IMR-90 (cell line): ENCODE measurements around the gene PALB2. TPM values are rescaled to one million over a fixed set of nuclear protein-coding genes. Genes with fewer than 3 reads are reported as not detected.

Experiments used
- ATAC-seq: fragments of 200-7000 bp; cut with Tn5 transposase; 2 replicates; pipeline ENCODE4 v1.9.1; 2020; ENCODE audit warnings: low read depth, mild to moderate bottlenecking, moderate library complexity
- BruUV-seq: library from RNA; stranded (reverse); fragments of 400-500 nt; replicated peaks from 2 replicates; lab custom pipeline; 2021; lab: Mats Ljungman, UMichigan
- CTCF ChIA-PET: fragments of 300-600 bp; formaldehyde crosslinking; extraction: SDS; loops from one replicate; lab custom pipeline; 2021; ENCODE audit warnings: antibody characterized with exemption; lab: Yijun Ruan, JAX
- POLR2A ChIA-PET: fragments of 300-600 bp; sonication (Branson Sonifier 250); formaldehyde crosslinking; loops from one replicate; lab custom pipeline; 2022; ENCODE audit warnings: antibody characterized with exemption; ENCODE audit not compliant: unreplicated experiment; lab: Charles Lee
- DNase-seq: peaks from one replicate; pipeline ENCODE4 v3.0.0; 2013
- H2AFZ ChIP-seq: replicated peaks from 2 replicates; pipeline ENCODE3; 2013; ENCODE audit warnings: low read length, mild to moderate bottlenecking; ENCODE audit not compliant: poor library complexity
- H2AK5ac ChIP-seq: 2 replicates; pipeline ENCODE4 v1.6.1; 2013; ENCODE audit warnings: low read depth, low read length, inconsistent platforms
- H2AK9ac ChIP-seq: replicated peaks from 2 replicates; pipeline ENCODE3; 2013; ENCODE audit warnings: mild to moderate bottlenecking, low read depth, low read length, moderate library complexity; ENCODE audit not compliant: poor library complexity
- H2BK120ac ChIP-seq: 2 replicates; pipeline ENCODE4 v1.6.1; 2013; ENCODE audit warnings: low read depth, low read length, inconsistent platforms
- H2BK15ac ChIP-seq: 3 replicates; pipeline ENCODE4 v1.6.1; 2013; ENCODE audit warnings: low read depth, low read length, inconsistent platforms
- H2BK20ac ChIP-seq: 2 replicates; pipeline ENCODE4 v1.6.1; 2013; ENCODE audit warnings: low read depth, mild to moderate bottlenecking, inconsistent platforms, low read length, moderate library complexity
- H2BK5ac ChIP-seq: 2 replicates; pipeline ENCODE4 v1.6.1; 2013; ENCODE audit warnings: mild to moderate bottlenecking, low read depth, low read length, inconsistent platforms; ENCODE audit not compliant: poor library complexity, severe bottlenecking
- H3K14ac ChIP-seq: replicated peaks from 2 replicates; pipeline ENCODE4 v1.6.1; 2013; ENCODE audit warnings: low read depth, low read length, inconsistent platforms
- H3K18ac ChIP-seq: 2 replicates; pipeline ENCODE4 v1.6.1; 2013; ENCODE audit warnings: low read depth, low read length, control low read depth
- H3K23ac ChIP-seq: 2 replicates; pipeline ENCODE4 v1.6.1; 2013; ENCODE audit warnings: low read depth, low read length, inconsistent platforms
- H3K27ac ChIP-seq: 2 replicates; pipeline ENCODE4 v1.5.1; 2013; ENCODE audit warnings: mild to moderate bottlenecking, control low read depth, low read length; ENCODE audit not compliant: insufficient read depth
- H3K27me3 ChIP-seq: 2 replicates; pipeline ENCODE4 v1.6.1; 2013; ENCODE audit warnings: low read length; ENCODE audit not compliant: control insufficient read depth, insufficient read depth
- H3K36me3 ChIP-seq: 2 replicates; pipeline ENCODE4 v1.6.1; 2013; ENCODE audit warnings: low read length, mixed read lengths; ENCODE audit not compliant: control insufficient read depth, insufficient read depth
- H3K4ac ChIP-seq: 2 replicates; pipeline ENCODE4 v1.6.1; 2013; ENCODE audit warnings: low read depth, low read length, inconsistent platforms
- H3K4me1 ChIP-seq: 2 replicates; pipeline ENCODE4 v1.6.1; 2013; ENCODE audit warnings: low read length, mixed read lengths; ENCODE audit not compliant: control insufficient read depth, insufficient read depth
- H3K4me2 ChIP-seq: 2 replicates; pipeline ENCODE4 v1.6.1; 2013; ENCODE audit warnings: low read depth, mild to moderate bottlenecking, control low read depth, low read length, moderate library complexity
- H3K4me3 ChIP-seq: 2 replicates; pipeline ENCODE4 v1.5.1; 2013; ENCODE audit warnings: low read depth, mild to moderate bottlenecking, control low read depth, low read length, moderate library complexity; ENCODE audit not compliant: insufficient read depth
- H3K56ac ChIP-seq: 2 replicates; pipeline ENCODE4 v1.6.1; 2013; ENCODE audit warnings: low read length, inconsistent platforms; ENCODE audit not compliant: insufficient read depth; ENCODE audit errors: extremely low read depth
- H3K79me1 ChIP-seq, 2 experiments: 2 replicates each; pipeline ENCODE4 v1.6.1; 2013; ENCODE audit warnings: low read length in 2 of 2, inconsistent platforms in 1 of 2, low read depth in 1 of 2
- H3K9ac ChIP-seq: 2 replicates; pipeline ENCODE4 v1.6.1; 2013; ENCODE audit warnings: low read depth, low read length, control low read depth
- H3K9me1 ChIP-seq: 2 replicates; pipeline ENCODE4 v1.6.1; 2013; ENCODE audit warnings: low read length, inconsistent platforms; ENCODE audit not compliant: insufficient read depth
- H3K9me3 ChIP-seq: 2 replicates; pipeline ENCODE4 v1.6.1; 2013; ENCODE audit warnings: low read length; ENCODE audit not compliant: control insufficient read depth, insufficient read depth
- H4K20me1 ChIP-seq: 2 replicates; pipeline ENCODE4 v1.6.1; 2013; ENCODE audit warnings: low read length, inconsistent platforms; ENCODE audit not compliant: insufficient read depth
- H4K5ac ChIP-seq: 2 replicates; pipeline ENCODE4 v1.6.1; 2013; ENCODE audit warnings: mild to moderate bottlenecking, low read depth, low read length, control low read depth
- H4K8ac ChIP-seq, 2 experiments: 2 replicates each; pipeline ENCODE4 v1.6.1; 2013; ENCODE audit warnings: low read depth in 2 of 2, low read length in 2 of 2, control low read depth in 1 of 2, inconsistent platforms in 1 of 2
- H4K91ac ChIP-seq: 2 replicates; pipeline ENCODE4 v1.6.1; 2013; ENCODE audit warnings: low read depth, low read length, inconsistent platforms; ENCODE audit not compliant: insufficient read depth
- CEBPB ChIP-seq: IDR thresholded peaks from 2 replicates; pipeline ENCODE4 v1.6.1; 2012; ENCODE audit warnings: low read depth, low read length, improper control_type of control experiment
- MAZ ChIP-seq: IDR thresholded peaks from 2 replicates; pipeline ENCODE4 v1.6.1; 2012; ENCODE audit warnings: low read depth, mild to moderate bottlenecking, low read length, improper control_type of control experiment, moderate library complexity, borderline replicate concordance
- RFX5 ChIP-seq: IDR thresholded peaks from 2 replicates; pipeline ENCODE4 v1.8.0; 2012; ENCODE audit warnings: low read depth, mild to moderate bottlenecking, low read length, moderate library complexity
- WGBS, 2 experiments: methylation state at CpG; one replicate each; pipeline versions ENCODE4 v1.1.5 to v1.1.7; 2013; ENCODE audit warnings: missing lambda C conversion rate in 2 of 2; ENCODE audit not compliant: insufficient read length in 1 of 2; ENCODE audit errors: extremely low coverage in 2 of 2; 5-methylcytosine and 5-hydroxymethylcytosine counted together
- dilution Hi-C: fragments of 300-500 bp; cut with HindIII; formaldehyde crosslinking; loops from one replicate; pipeline ENCODE4 v1.14.3; 2018; ENCODE audit warnings: low sequenced_read_pairs; ENCODE audit not compliant: unreplicated experiment
- in situ Hi-C: fragments of 300-500 bp; cut with MboI; formaldehyde crosslinking; loops from 3 replicates; pipeline ENCODE4 v1.14.3; 2019; ENCODE audit warnings: low sequenced_read_pairs, inconsistent platforms, mixed read lengths
- intact Hi-C: fragments of 100-400 bp; cut with micrococcal nuclease; formaldehyde crosslinking; loops from 2 replicates; pipeline ENCODE4 v1.10.0; 2022
- polyA plus RNA-seq, 3 experiments: library from polyadenylated mRNA; depleted of rRNA; stranded (reverse); fragments of >200 nt; gene quantifications; 2 replicates each; pipeline ENCODE4 v1.2.3, GENCODE V29; 2012; ENCODE audit warnings: low replicate concordance in 1 of 3
- total RNA-seq: library from RNA; depleted of rRNA; stranded (reverse); fragments of >200 nt; gene quantifications from 2 replicates; pipeline ENCODE4 v1.2.3, GENCODE V29; 2012
- TF ChIP-seq, protein P1 (sequence below): fragments of 150-350 bp; IDR thresholded peaks from 2 replicates; pipeline ENCODE4 v1.6.1; 2017; ENCODE audit warnings: mild to moderate bottlenecking, antibody characterized with exemption, low read length, low read depth
- TF ChIP-seq, protein P2 (sequence below): fragments of 150-350 bp; IDR thresholded peaks from 2 replicates; pipeline ENCODE4 v1.6.1; 2016; ENCODE audit warnings: low read depth, mild to moderate bottlenecking, low read length, moderate library complexity, borderline replicate concordance

The PALB2 gene
- total and polyA plus RNA-seq, 2 of the 4 experiments (the other 2 are of a cell fraction) = 4.1 to 8.6 TPM

DNA sequence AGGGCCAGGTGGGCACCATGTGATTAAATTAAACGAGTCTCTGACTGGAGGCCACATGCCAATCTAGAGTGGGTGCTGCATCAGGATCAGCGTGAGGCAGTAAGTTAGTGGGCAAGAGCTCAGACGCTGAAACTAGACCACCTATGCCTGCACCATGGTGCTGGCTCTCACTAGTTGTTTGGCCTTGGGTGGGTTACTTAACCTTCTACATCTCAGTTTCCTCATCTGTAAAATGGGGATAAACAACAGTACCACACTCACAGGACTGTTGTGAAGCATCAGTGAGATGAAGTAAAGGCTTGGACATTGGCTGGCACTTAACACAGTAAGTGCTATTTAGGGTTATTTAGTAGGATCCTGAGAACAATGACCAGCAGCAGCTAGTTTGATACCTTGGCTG, 50.9 kb downstream of the PALB2 start:
- H2BK5ac ChIP-seq = no peak overlapping the region
- CTCF ChIA-PET = no interaction called here
- H2AK5ac ChIP-seq = no peak overlapping the region
- no peak overlapping the region for H3K23ac ChIP-seq
- no peak overlapping the region for H2BK15ac ChIP-seq
- H2AFZ ChIP-seq = no peak overlapping the region
- ATAC-seq (no peak), DNase-seq (no peak)
- H3K4me2 ChIP-seq = no peak overlapping the region
- no peak overlapping the region for H2BK20ac ChIP-seq
- dilution Hi-C loops = no loop called here
- no peak overlapping the region for H3K9ac ChIP-seq
- H4K91ac ChIP-seq = no peak overlapping the region
- no TSS peak for BruUV-seq
- no peak overlapping the region for H3K27ac ChIP-seq
- in situ Hi-C loops = no loop called here
- no peak overlapping the region for H3K4me3 ChIP-seq
- H3K4me1 ChIP-seq = peaks cover 9% of the 10 kb centered on the region
- peaks cover 26 to 77% of the 10 kb centered on the region in 2 experiments for H3K79me1 ChIP-seq
- no peak overlapping the region for H3K18ac ChIP-seq
- peaks cover 26% of the 10 kb centered on the region for H4K20me1 ChIP-seq
- intact Hi-C loops = no loop called here
- H2AK9ac ChIP-seq = no peak overlapping the region
- no peak overlapping the region for H3K4ac ChIP-seq
- peaks cover 15% of the 10 kb centered on the region for H3K9me1 ChIP-seq
- H4K8ac ChIP-seq = no peak overlapping the region
- no peak overlapping the region for H4K5ac ChIP-seq
- POLR2A ChIA-PET = no interaction called here
- no peaks in the 10 kb centered on the region for H3K9me3 ChIP-seq
- no peak overlapping the region for H3K56ac ChIP-seq
- WGBS, 2 experiments = 40% methylated on average over 1 of the region's 3 CpGs; no CpG with 5 or more reads in 1 of the 2 experiments
- TF ChIP-seq MAZ (no peak), RFX5 (no peak), CEBPB (no peak)
- TF ChIP-seq, protein P1, sequence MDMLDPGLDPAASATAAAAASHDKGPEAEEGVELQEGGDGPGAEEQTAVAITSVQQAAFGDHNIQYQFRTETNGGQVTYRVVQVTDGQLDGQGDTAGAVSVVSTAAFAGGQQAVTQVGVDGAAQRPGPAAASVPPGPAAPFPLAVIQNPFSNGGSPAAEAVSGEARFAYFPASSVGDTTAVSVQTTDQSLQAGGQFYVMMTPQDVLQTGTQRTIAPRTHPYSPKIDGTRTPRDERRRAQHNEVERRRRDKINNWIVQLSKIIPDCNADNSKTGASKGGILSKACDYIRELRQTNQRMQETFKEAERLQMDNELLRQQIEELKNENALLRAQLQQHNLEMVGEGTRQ = no peak
- TF ChIP-seq, protein P2, sequence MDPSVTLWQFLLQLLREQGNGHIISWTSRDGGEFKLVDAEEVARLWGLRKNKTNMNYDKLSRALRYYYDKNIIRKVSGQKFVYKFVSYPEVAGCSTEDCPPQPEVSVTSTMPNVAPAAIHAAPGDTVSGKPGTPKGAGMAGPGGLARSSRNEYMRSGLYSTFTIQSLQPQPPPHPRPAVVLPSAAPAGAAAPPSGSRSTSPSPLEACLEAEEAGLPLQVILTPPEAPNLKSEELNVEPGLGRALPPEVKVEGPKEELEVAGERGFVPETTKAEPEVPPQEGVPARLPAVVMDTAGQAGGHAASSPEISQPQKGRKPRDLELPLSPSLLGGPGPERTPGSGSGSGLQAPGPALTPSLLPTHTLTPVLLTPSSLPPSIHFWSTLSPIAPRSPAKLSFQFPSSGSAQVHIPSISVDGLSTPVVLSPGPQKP = no peak
- no peak overlapping the region for H2BK120ac ChIP-seq
- peaks cover 40% of the 10 kb centered on the region for H3K36me3 ChIP-seq
- H3K27me3 ChIP-seq = no peaks in the 10 kb centered on the region
- H3K14ac ChIP-seq = no peak overlapping the region
